IMR-90 (cell line): ENCODE measurements around the gene ADPGK. TPM values are rescaled to one million over a fixed set of nuclear protein-coding genes. Genes with fewer than 3 reads are reported as not detected.

Source experiments
- ATAC-seq: fragments of 200-7000 bp; cut with Tn5 transposase; 2 replicates; pipeline ENCODE4 v1.9.1; 2020; ENCODE audit warnings: low read depth, mild to moderate bottlenecking, moderate library complexity
- BruUV-seq: library from RNA; stranded (reverse); fragments of 400-500 nt; replicated peaks from 2 replicates; lab custom pipeline; 2021; lab: Mats Ljungman, UMichigan
- CTCF ChIA-PET: fragments of 300-600 bp; formaldehyde crosslinking; extraction: SDS; loops from one replicate; lab custom pipeline; 2021; ENCODE audit warnings: antibody characterized with exemption; lab: Yijun Ruan, JAX
- POLR2A ChIA-PET: fragments of 300-600 bp; sonication (Branson Sonifier 250); formaldehyde crosslinking; loops from one replicate; lab custom pipeline; 2022; ENCODE audit warnings: antibody characterized with exemption; ENCODE audit not compliant: unreplicated experiment; lab: Charles Lee
- DNase-seq: peaks from one replicate; pipeline ENCODE4 v3.0.0; 2013
- H2AFZ ChIP-seq: replicated peaks from 2 replicates; pipeline ENCODE3; 2013; ENCODE audit warnings: low read length, mild to moderate bottlenecking; ENCODE audit not compliant: poor library complexity
- H2AK5ac ChIP-seq: 2 replicates; pipeline ENCODE4 v1.6.1; 2013; ENCODE audit warnings: low read depth, low read length, inconsistent platforms
- H2AK9ac ChIP-seq: replicated peaks from 2 replicates; pipeline ENCODE3; 2013; ENCODE audit warnings: mild to moderate bottlenecking, low read depth, low read length, moderate library complexity; ENCODE audit not compliant: poor library complexity
- H2BK120ac ChIP-seq: 2 replicates; pipeline ENCODE4 v1.6.1; 2013; ENCODE audit warnings: low read depth, low read length, inconsistent platforms
- H2BK15ac ChIP-seq: 3 replicates; pipeline ENCODE4 v1.6.1; 2013; ENCODE audit warnings: low read depth, low read length, inconsistent platforms
- H2BK20ac ChIP-seq: 2 replicates; pipeline ENCODE4 v1.6.1; 2013; ENCODE audit warnings: low read depth, mild to moderate bottlenecking, inconsistent platforms, low read length, moderate library complexity
- H2BK5ac ChIP-seq: 2 replicates; pipeline ENCODE4 v1.6.1; 2013; ENCODE audit warnings: mild to moderate bottlenecking, low read depth, low read length, inconsistent platforms; ENCODE audit not compliant: poor library complexity, severe bottlenecking
- H3K14ac ChIP-seq: replicated peaks from 2 replicates; pipeline ENCODE4 v1.6.1; 2013; ENCODE audit warnings: low read depth, low read length, inconsistent platforms
- H3K18ac ChIP-seq: 2 replicates; pipeline ENCODE4 v1.6.1; 2013; ENCODE audit warnings: low read depth, low read length, control low read depth
- H3K23ac ChIP-seq: 2 replicates; pipeline ENCODE4 v1.6.1; 2013; ENCODE audit warnings: low read depth, low read length, inconsistent platforms
- H3K27ac ChIP-seq: 2 replicates; pipeline ENCODE4 v1.5.1; 2013; ENCODE audit warnings: mild to moderate bottlenecking, control low read depth, low read length; ENCODE audit not compliant: insufficient read depth
- H3K27me3 ChIP-seq: 2 replicates; pipeline ENCODE4 v1.6.1; 2013; ENCODE audit warnings: low read length; ENCODE audit not compliant: control insufficient read depth, insufficient read depth
- H3K36me3 ChIP-seq: 2 replicates; pipeline ENCODE4 v1.6.1; 2013; ENCODE audit warnings: low read length, mixed read lengths; ENCODE audit not compliant: control insufficient read depth, insufficient read depth
- H3K4ac ChIP-seq: 2 replicates; pipeline ENCODE4 v1.6.1; 2013; ENCODE audit warnings: low read depth, low read length, inconsistent platforms
- H3K4me1 ChIP-seq: 2 replicates; pipeline ENCODE4 v1.6.1; 2013; ENCODE audit warnings: low read length, mixed read lengths; ENCODE audit not compliant: control insufficient read depth, insufficient read depth
- H3K4me2 ChIP-seq: 2 replicates; pipeline ENCODE4 v1.6.1; 2013; ENCODE audit warnings: low read depth, mild to moderate bottlenecking, control low read depth, low read length, moderate library complexity
- H3K4me3 ChIP-seq: 2 replicates; pipeline ENCODE4 v1.5.1; 2013; ENCODE audit warnings: low read depth, mild to moderate bottlenecking, control low read depth, low read length, moderate library complexity; ENCODE audit not compliant: insufficient read depth
- H3K56ac ChIP-seq: 2 replicates; pipeline ENCODE4 v1.6.1; 2013; ENCODE audit warnings: low read length, inconsistent platforms; ENCODE audit not compliant: insufficient read depth; ENCODE audit errors: extremely low read depth
- H3K79me1 ChIP-seq, 2 experiments: 2 replicates each; pipeline ENCODE4 v1.6.1; 2013; ENCODE audit warnings: low read length in 2 of 2, inconsistent platforms in 1 of 2, low read depth in 1 of 2
- H3K9ac ChIP-seq: 2 replicates; pipeline ENCODE4 v1.6.1; 2013; ENCODE audit warnings: low read depth, low read length, control low read depth
- H3K9me1 ChIP-seq: 2 replicates; pipeline ENCODE4 v1.6.1; 2013; ENCODE audit warnings: low read length, inconsistent platforms; ENCODE audit not compliant: insufficient read depth
- H3K9me3 ChIP-seq: 2 replicates; pipeline ENCODE4 v1.6.1; 2013; ENCODE audit warnings: low read length; ENCODE audit not compliant: control insufficient read depth, insufficient read depth
- H4K20me1 ChIP-seq: 2 replicates; pipeline ENCODE4 v1.6.1; 2013; ENCODE audit warnings: low read length, inconsistent platforms; ENCODE audit not compliant: insufficient read depth
- H4K5ac ChIP-seq: 2 replicates; pipeline ENCODE4 v1.6.1; 2013; ENCODE audit warnings: mild to moderate bottlenecking, low read depth, low read length, control low read depth
- H4K8ac ChIP-seq, 2 experiments: 2 replicates each; pipeline ENCODE4 v1.6.1; 2013; ENCODE audit warnings: low read depth in 2 of 2, low read length in 2 of 2, control low read depth in 1 of 2, inconsistent platforms in 1 of 2
- H4K91ac ChIP-seq: 2 replicates; pipeline ENCODE4 v1.6.1; 2013; ENCODE audit warnings: low read depth, low read length, inconsistent platforms; ENCODE audit not compliant: insufficient read depth
- BHLHE40 ChIP-seq: fragments of 150-350 bp; IDR thresholded peaks from 2 replicates; pipeline ENCODE4 v1.6.1; 2016; ENCODE audit warnings: mild to moderate bottlenecking, low read depth, low read length
- CEBPB ChIP-seq: IDR thresholded peaks from 2 replicates; pipeline ENCODE4 v1.6.1; 2012; ENCODE audit warnings: low read depth, low read length, improper control_type of control experiment
- CHD1 ChIP-seq: IDR thresholded peaks from 2 replicates; pipeline ENCODE4 v1.6.1; 2012; ENCODE audit warnings: low read depth, low read length, improper control_type of control experiment
- FOS ChIP-seq: fragments of 150-350 bp; IDR thresholded peaks from 2 replicates; pipeline ENCODE4 v1.6.1; 2016; ENCODE audit warnings: low read depth, low read length
- MAFK ChIP-seq: IDR thresholded peaks from 2 replicates; pipeline ENCODE4 v1.6.1; 2012; ENCODE audit warnings: low read depth, low read length, improper control_type of control experiment
- MAZ ChIP-seq: IDR thresholded peaks from 2 replicates; pipeline ENCODE4 v1.6.1; 2012; ENCODE audit warnings: low read depth, mild to moderate bottlenecking, low read length, improper control_type of control experiment, moderate library complexity, borderline replicate concordance
- MXI1 ChIP-seq: IDR thresholded peaks from 2 replicates; pipeline ENCODE4 v1.6.1; 2012; ENCODE audit warnings: low read depth, mild to moderate bottlenecking, low read length, moderate library complexity, borderline replicate concordance
- NFE2L2 ChIP-seq: fragments of 150-350 bp; IDR thresholded peaks from 2 replicates; pipeline ENCODE4 v1.6.1; 2016; ENCODE audit warnings: low read depth, mild to moderate bottlenecking, low read length
- POLR2A ChIP-seq: IDR thresholded peaks from 2 replicates; pipeline ENCODE4 v1.6.1; 2012; ENCODE audit warnings: mild to moderate bottlenecking, low read depth, low read length
- RAD21 ChIP-seq: IDR thresholded peaks from 2 replicates; pipeline ENCODE4 v1.6.1; 2012; ENCODE audit warnings: low read length, improper control_type of control experiment
- RCOR1 ChIP-seq: IDR thresholded peaks from 2 replicates; pipeline ENCODE4 v1.6.1; 2012; ENCODE audit warnings: mild to moderate bottlenecking, low read length, improper control_type of control experiment; ENCODE audit not compliant: insufficient replicate concordance
- RFX5 ChIP-seq: IDR thresholded peaks from 2 replicates; pipeline ENCODE4 v1.8.0; 2012; ENCODE audit warnings: low read depth, mild to moderate bottlenecking, low read length, moderate library complexity
- SMC3 ChIP-seq: fragments of 150-350 bp; IDR thresholded peaks from 2 replicates; pipeline ENCODE4 v1.6.1; 2016; ENCODE audit warnings: low read depth, mild to moderate bottlenecking, antibody characterized with exemption, low read length, moderate library complexity
- WGBS, 2 experiments: methylation state at CpG; one replicate each; pipeline versions ENCODE4 v1.1.5 to v1.1.7; 2013; ENCODE audit warnings: missing lambda C conversion rate in 2 of 2; ENCODE audit not compliant: insufficient read length in 1 of 2; ENCODE audit errors: extremely low coverage in 2 of 2; 5-methylcytosine and 5-hydroxymethylcytosine counted together
- dilution Hi-C: fragments of 300-500 bp; cut with HindIII; formaldehyde crosslinking; loops from one replicate; pipeline ENCODE4 v1.14.3; 2018; ENCODE audit warnings: low sequenced_read_pairs; ENCODE audit not compliant: unreplicated experiment
- in situ Hi-C: fragments of 300-500 bp; cut with MboI; formaldehyde crosslinking; loops from 3 replicates; pipeline ENCODE4 v1.14.3; 2019; ENCODE audit warnings: low sequenced_read_pairs, inconsistent platforms, mixed read lengths
- intact Hi-C: fragments of 100-400 bp; cut with micrococcal nuclease; formaldehyde crosslinking; loops from 2 replicates; pipeline ENCODE4 v1.10.0; 2022
- polyA plus RNA-seq, 3 experiments: library from polyadenylated mRNA; depleted of rRNA; stranded (reverse); fragments of >200 nt; gene quantifications; 2 replicates each; pipeline ENCODE4 v1.2.3, GENCODE V29; 2012; ENCODE audit warnings: low replicate concordance in 1 of 3
- total RNA-seq: library from RNA; depleted of rRNA; stranded (reverse); fragments of >200 nt; gene quantifications from 2 replicates; pipeline ENCODE4 v1.2.3, GENCODE V29; 2012
- TF ChIP-seq, protein P1 (sequence below): conservative IDR thresholded peaks from 2 replicates; pipeline ENCODE4 v1.5.1; 2012; ENCODE audit warnings: mild to moderate bottlenecking, low read depth, low read length, improper control_type of control experiment
- TF ChIP-seq, protein P2 (sequence below): fragments of 150-350 bp; IDR thresholded peaks from 2 replicates; pipeline ENCODE4 v1.6.1; 2017; ENCODE audit warnings: mild to moderate bottlenecking, antibody characterized with exemption, low read length, low read depth
- TF ChIP-seq, protein P3 (sequence below): fragments of 150-350 bp; IDR thresholded peaks from 2 replicates; pipeline ENCODE4 v1.6.1; 2016; ENCODE audit warnings: low read depth, mild to moderate bottlenecking, low read length, moderate library complexity, borderline replicate concordance

The ADPGK gene
- total and polyA plus RNA-seq, 2 of the 4 experiments (the other 2 are of a cell fraction), result 53.2 to 62.8 TPM

DNA sequence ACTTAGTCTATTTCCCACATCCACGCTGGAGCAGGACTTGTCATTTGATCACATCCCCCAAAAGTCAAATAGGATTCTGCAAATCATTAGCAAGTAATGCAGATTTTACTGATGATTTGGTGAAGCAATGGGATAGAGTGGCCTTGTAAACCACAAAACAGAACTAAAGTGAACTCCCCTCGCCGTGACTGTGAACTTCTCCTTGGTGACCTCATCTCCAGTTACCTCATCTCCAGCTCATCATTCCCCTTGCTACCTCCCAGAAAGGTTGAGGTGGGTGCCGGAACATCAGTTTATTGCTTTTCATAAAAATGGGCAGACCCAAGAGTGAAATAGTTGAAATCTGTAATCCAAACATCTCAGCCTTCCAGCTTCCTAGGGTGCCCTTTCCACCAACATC is 36.7 kb upstream of the ADPGK start:
- BruUV-seq, result no TSS peak

More for the DNA sequence above, 36.7 kb upstream of the ADPGK start:
- H3K23ac ChIP-seq, result no peak overlapping the region
- intact Hi-C loops, result no loop called here
- H4K5ac ChIP-seq, result no peak overlapping the region
- no peak overlapping the region for H3K9ac ChIP-seq
- no peak overlapping the region for H3K4me3 ChIP-seq
- no peak overlapping the region for H3K4ac ChIP-seq
- H3K27ac ChIP-seq, result no peak overlapping the region
- H3K18ac ChIP-seq, result no peak overlapping the region
- H3K27me3 ChIP-seq, result peaks cover 41% of the 10 kb centered on the region
- ATAC-seq (no peak), DNase-seq (no peak)
- no peak overlapping the region for H2BK5ac ChIP-seq
- H3K56ac ChIP-seq, result no peak overlapping the region
- H2AK9ac ChIP-seq, result no peak overlapping the region
- no peak overlapping the region for H2AFZ ChIP-seq
- H2BK20ac ChIP-seq, result no peak overlapping the region
- no peak overlapping the region for H2BK15ac ChIP-seq
- H3K9me3 ChIP-seq, result peaks cover 2% of the 10 kb centered on the region; the same call in 1 of the 2 replicates
- WGBS, 2 experiments, result no CpG with 5 or more reads among the region's 4 CpGs
- TF ChIP-seq RCOR1, result no peak
- TF ChIP-seq, protein P1, sequence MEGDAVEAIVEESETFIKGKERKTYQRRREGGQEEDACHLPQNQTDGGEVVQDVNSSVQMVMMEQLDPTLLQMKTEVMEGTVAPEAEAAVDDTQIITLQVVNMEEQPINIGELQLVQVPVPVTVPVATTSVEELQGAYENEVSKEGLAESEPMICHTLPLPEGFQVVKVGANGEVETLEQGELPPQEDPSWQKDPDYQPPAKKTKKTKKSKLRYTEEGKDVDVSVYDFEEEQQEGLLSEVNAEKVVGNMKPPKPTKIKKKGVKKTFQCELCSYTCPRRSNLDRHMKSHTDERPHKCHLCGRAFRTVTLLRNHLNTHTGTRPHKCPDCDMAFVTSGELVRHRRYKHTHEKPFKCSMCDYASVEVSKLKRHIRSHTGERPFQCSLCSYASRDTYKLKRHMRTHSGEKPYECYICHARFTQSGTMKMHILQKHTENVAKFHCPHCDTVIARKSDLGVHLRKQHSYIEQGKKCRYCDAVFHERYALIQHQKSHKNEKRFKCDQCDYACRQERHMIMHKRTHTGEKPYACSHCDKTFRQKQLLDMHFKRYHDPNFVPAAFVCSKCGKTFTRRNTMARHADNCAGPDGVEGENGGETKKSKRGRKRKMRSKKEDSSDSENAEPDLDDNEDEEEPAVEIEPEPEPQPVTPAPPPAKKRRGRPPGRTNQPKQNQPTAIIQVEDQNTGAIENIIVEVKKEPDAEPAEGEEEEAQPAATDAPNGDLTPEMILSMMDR, result no peak
- no peak for TF ChIP-seq FOS
- no peak for TF ChIP-seq CEBPB
- no peak for TF ChIP-seq RAD21
- TF ChIP-seq POLR2A, result no peak
- TF ChIP-seq BHLHE40, result no peak
- TF ChIP-seq, protein P2, sequence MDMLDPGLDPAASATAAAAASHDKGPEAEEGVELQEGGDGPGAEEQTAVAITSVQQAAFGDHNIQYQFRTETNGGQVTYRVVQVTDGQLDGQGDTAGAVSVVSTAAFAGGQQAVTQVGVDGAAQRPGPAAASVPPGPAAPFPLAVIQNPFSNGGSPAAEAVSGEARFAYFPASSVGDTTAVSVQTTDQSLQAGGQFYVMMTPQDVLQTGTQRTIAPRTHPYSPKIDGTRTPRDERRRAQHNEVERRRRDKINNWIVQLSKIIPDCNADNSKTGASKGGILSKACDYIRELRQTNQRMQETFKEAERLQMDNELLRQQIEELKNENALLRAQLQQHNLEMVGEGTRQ, result no peak
- no peak for TF ChIP-seq MAZ
- no peak for TF ChIP-seq RFX5
- TF ChIP-seq MXI1, result no peak
- no peak for TF ChIP-seq CHD1
- no peak for TF ChIP-seq MAFK
- TF ChIP-seq SMC3, result no peak
- TF ChIP-seq, protein P3, sequence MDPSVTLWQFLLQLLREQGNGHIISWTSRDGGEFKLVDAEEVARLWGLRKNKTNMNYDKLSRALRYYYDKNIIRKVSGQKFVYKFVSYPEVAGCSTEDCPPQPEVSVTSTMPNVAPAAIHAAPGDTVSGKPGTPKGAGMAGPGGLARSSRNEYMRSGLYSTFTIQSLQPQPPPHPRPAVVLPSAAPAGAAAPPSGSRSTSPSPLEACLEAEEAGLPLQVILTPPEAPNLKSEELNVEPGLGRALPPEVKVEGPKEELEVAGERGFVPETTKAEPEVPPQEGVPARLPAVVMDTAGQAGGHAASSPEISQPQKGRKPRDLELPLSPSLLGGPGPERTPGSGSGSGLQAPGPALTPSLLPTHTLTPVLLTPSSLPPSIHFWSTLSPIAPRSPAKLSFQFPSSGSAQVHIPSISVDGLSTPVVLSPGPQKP, result no peak
- no peak for TF ChIP-seq NFE2L2
- in situ Hi-C loops, result no loop called here
- H2AK5ac ChIP-seq, result no peak overlapping the region
- H3K4me2 ChIP-seq, result no peak overlapping the region
- H3K79me1 ChIP-seq, result no peaks in the 10 kb centered on the region
- no peak overlapping the region for H2BK120ac ChIP-seq
- H3K14ac ChIP-seq, result no peak overlapping the region
- CTCF ChIA-PET, result no interaction called here
- H3K4me1 ChIP-seq, result no peaks in the 10 kb centered on the region
- no peaks in the 10 kb centered on the region for H3K36me3 ChIP-seq
- H4K20me1 ChIP-seq, result no peaks in the 10 kb centered on the region
- dilution Hi-C loops, result no loop called here
- POLR2A ChIA-PET, result no interaction called here
- peaks cover 4% of the 10 kb centered on the region for H3K9me1 ChIP-seq
- H4K91ac ChIP-seq, result no peak overlapping the region
- no peak overlapping the region for H4K8ac ChIP-seq
